H1 (cell line): ENCODE results near the gene SMYD5. TPM values are rescaled to one million over a fixed set of nuclear protein-coding genes. Genes with fewer than 3 reads are reported as not detected.
"Not testable (repeated sequence)": the region's sequence is repeated elsewhere in the genome, so short reads cannot be mapped to it uniquely, and the experiment has no call there.

Experiments used
- CTCF ChIA-PET: fragments of 300-600 bp; sonication (Branson Sonifier 250); formaldehyde crosslinking; loops from one replicate; lab custom pipeline; 2021; ENCODE audit not compliant: partially characterized antibody; lab: Charles Lee
- POLR2A ChIA-PET: fragments of 300-600 bp; sonication (Branson Sonifier 250); formaldehyde crosslinking; loops from one replicate; lab custom pipeline; 2021; ENCODE audit warnings: inconsistent platforms; ENCODE audit not compliant: partially characterized antibody; lab: Charles Lee
- DNase-seq, 2 experiments: peaks; one replicate each; pipeline versions ENCODE4 v3.0.0 to v3.0.0-alpha.2; 2010 to 2022; ENCODE audit warnings: low spot score in 2 of 2, low read depth in 1 of 2, mixed read lengths in 1 of 2
- FAIRE-seq: peaks from 2 replicates; lab custom pipeline; 2011; peaks lifted over from hg19 to GRCh38; lab: Jason Lieb, UNC
- H2AFZ ChIP-seq: 2 replicates; pipeline ENCODE4 v1.8.1; 2012; ENCODE audit warnings: low read length, inconsistent platforms
- H2AK5ac ChIP-seq: 2 replicates; pipeline ENCODE4 v1.6.1; 2013; ENCODE audit warnings: low read depth, low read length
- H2BK120ac ChIP-seq: replicated peaks from 2 replicates; pipeline ENCODE3; 2013; ENCODE audit warnings: low read depth, low read length, inconsistent platforms
- H2BK12ac ChIP-seq: 2 replicates; pipeline ENCODE4 v1.6.1; 2013; ENCODE audit warnings: low read depth, low read length
- H2BK15ac ChIP-seq: 2 replicates; pipeline ENCODE4 v1.6.1; 2013; ENCODE audit warnings: low read length
- H2BK20ac ChIP-seq: 2 replicates; pipeline ENCODE4 v1.6.1; 2013; ENCODE audit warnings: low read length
- H2BK5ac ChIP-seq: 2 replicates; pipeline ENCODE4 v1.6.1; 2013; ENCODE audit warnings: low read depth, low read length
- H3K14ac ChIP-seq: 2 replicates; pipeline ENCODE4 v1.6.1; 2013; ENCODE audit warnings: inconsistent platforms; ENCODE audit not compliant: insufficient read length
- H3K18ac ChIP-seq: 2 replicates; pipeline ENCODE4 v1.6.1; 2013; ENCODE audit warnings: low read length; ENCODE audit errors: extremely low read depth
- H3K23ac ChIP-seq: 2 replicates; pipeline ENCODE4 v1.6.1; 2013; ENCODE audit warnings: inconsistent platforms; ENCODE audit not compliant: insufficient read length
- H3K23me2 ChIP-seq: 2 replicates; pipeline ENCODE4 v1.6.1; 2013; ENCODE audit warnings: low read depth, low read length
- H3K27ac ChIP-seq: 2 replicates; pipeline ENCODE4 v1.6.1; 2011; ENCODE audit warnings: low read depth, low read length, inconsistent platforms
- H3K27me3 ChIP-seq, 4 experiments: replicated peaks in 1 of 4; 1 replicate in 1 of 4; 2 replicates in 3 of 4; pipeline versions ENCODE4 v1.6.1 to v1.8.1; 2011 to 2013; ENCODE audit warnings: low read length in 3 of 4, mild to moderate bottlenecking in 3 of 4, inconsistent platforms in 2 of 4, mixed read lengths in 2 of 4, moderate library complexity in 1 of 4; ENCODE audit not compliant: control insufficient read depth in 3 of 4, insufficient read depth in 3 of 4; ENCODE audit errors: extremely low read depth in 1 of 4
- H3K36me3 ChIP-seq, 4 experiments: 2 replicates each; pipeline versions ENCODE4 v1.6.1 to v1.8.1; 2011 to 2013; ENCODE audit warnings: mild to moderate bottlenecking in 4 of 4, low read length in 3 of 4, moderate library complexity in 2 of 4, control low read depth in 1 of 4, inconsistent platforms in 1 of 4; ENCODE audit not compliant: insufficient read depth in 4 of 4, control insufficient read depth in 2 of 4
- H3K4ac ChIP-seq: replicated peaks from 2 replicates; pipeline ENCODE3; 2013; ENCODE audit warnings: low read length, low read depth, mixed read lengths, inconsistent platforms; ENCODE audit not compliant: insufficient read length
- H3K4me1 ChIP-seq, 4 experiments: replicated peaks in 1 of 4; 1 replicate in 1 of 4; 2 replicates in 3 of 4; pipeline versions ENCODE4 v1.6.1 to v1.8.1; 2011 to 2013; ENCODE audit warnings: low read length in 3 of 4, inconsistent platforms in 2 of 4, mixed read lengths in 1 of 4; ENCODE audit not compliant: insufficient read depth in 4 of 4, control insufficient read depth in 3 of 4
- H3K4me2 ChIP-seq, 2 experiments: 2 replicates each; pipeline versions ENCODE4 v1.6.1 to v1.8.1; 2011 to 2013; ENCODE audit warnings: low read depth in 2 of 2, low read length in 2 of 2, control low read depth in 1 of 2, inconsistent platforms in 1 of 2, mild to moderate bottlenecking in 1 of 2; ENCODE audit not compliant: insufficient read depth in 1 of 2
- H3K4me3 ChIP-seq, 4 experiments: fragments of 200-600, 300-600 bp in 1 of 4; sonication (generic), shearing (Covaris generic), sonication (Bioruptor Twin) in 1 of 4; 2 replicates each; pipeline versions ENCODE4 v1.5.1 to v1.8.1; 2011 to 2016; ENCODE audit warnings: low read length in 4 of 4, low read depth in 3 of 4, control low read depth in 2 of 4, inconsistent platforms in 2 of 4, mild to moderate bottlenecking in 2 of 4, mixed read lengths in 1 of 4, moderate library complexity in 1 of 4; ENCODE audit not compliant: insufficient read depth in 2 of 4; ENCODE audit errors: extremely low read depth in 1 of 4
- H3K56ac ChIP-seq: replicated peaks from 2 replicates; pipeline ENCODE3; 2013; ENCODE audit warnings: low read depth, mild to moderate bottlenecking, mixed read lengths, low read length, inconsistent platforms; ENCODE audit not compliant: insufficient read length
- H3K79me1 ChIP-seq: 2 replicates; pipeline ENCODE4 v1.6.1; 2013; ENCODE audit warnings: low read depth, low read length, control low read depth
- H3K79me2 ChIP-seq, 2 experiments: 2 replicates each; pipeline versions ENCODE4 v1.6.1 to v1.8.1; 2012 to 2013; ENCODE audit warnings: low read length in 2 of 2, mild to moderate bottlenecking in 2 of 2, inconsistent platforms in 1 of 2; ENCODE audit not compliant: insufficient read depth in 2 of 2, control insufficient read depth in 1 of 2
- H3K9ac ChIP-seq, 4 experiments: replicated peaks in 1 of 4; 1 replicate in 1 of 4; 2 replicates in 3 of 4; pipeline versions ENCODE4 v1.6.1 to v1.8.1; 2011 to 2013; ENCODE audit warnings: low read depth in 3 of 4, low read length in 3 of 4, control low read depth in 2 of 4, mild to moderate bottlenecking in 2 of 4, moderate library complexity in 2 of 4, inconsistent platforms in 1 of 4; ENCODE audit errors: extremely low read depth in 1 of 4
- H3K9me3 ChIP-seq, 2 experiments: 2 replicates each; pipeline versions ENCODE4 v1.6.1 to v1.8.1; 2012 to 2013; ENCODE audit warnings: mild to moderate bottlenecking in 2 of 2, moderate library complexity in 2 of 2, control low read depth in 1 of 2, inconsistent platforms in 1 of 2, low read depth in 1 of 2, low read length in 1 of 2, mixed read lengths in 1 of 2; ENCODE audit not compliant: insufficient read depth in 2 of 2
- H4K20me1 ChIP-seq, 2 experiments: replicated peaks in 1 of 2; 2 replicates each; pipeline versions ENCODE3 to v1.8.1; 2011 to 2013; ENCODE audit warnings: inconsistent platforms in 2 of 2, low read length in 2 of 2, mild to moderate bottlenecking in 1 of 2; ENCODE audit not compliant: insufficient read depth in 2 of 2, control insufficient read depth in 1 of 2
- H4K5ac ChIP-seq: 2 replicates; pipeline ENCODE4 v1.6.1; 2013; ENCODE audit warnings: low read length, low read depth, mixed read lengths, inconsistent platforms; ENCODE audit not compliant: insufficient read length
- H4K8ac ChIP-seq: 2 replicates; pipeline ENCODE4 v1.8.0; 2013; ENCODE audit warnings: mild to moderate bottlenecking, moderate library complexity, low read length, inconsistent platforms; ENCODE audit not compliant: insufficient read depth; ENCODE audit errors: extremely low read depth
- H4K91ac ChIP-seq: replicated peaks from 2 replicates; pipeline ENCODE3; 2013; ENCODE audit warnings: low read length, mixed read lengths, inconsistent platforms; ENCODE audit not compliant: insufficient read length
- WGBS, 2 experiments: shearing (Covaris generic) in 1 of 2; methylation state at CpG; one replicate each; pipeline versions ENCODE4 v1.1.6 to v1.1.7; 2013 to 2015; ENCODE audit warnings: low lambda C conversion rate in 2 of 2, mixed read lengths in 2 of 2, inconsistent platforms in 1 of 2, low coverage in 1 of 2, missing lambda C conversion rate in 1 of 2; ENCODE audit not compliant: insufficient replicate concordance in 2 of 2, insufficient coverage in 1 of 2, insufficient read length in 1 of 2; ENCODE audit errors: extremely low coverage in 1 of 2, missing lambda C conversion rate in 1 of 2; 5-methylcytosine and 5-hydroxymethylcytosine counted together
- polyA plus RNA-seq, 7 experiments: library from polyadenylated mRNA; depleted of rRNA in 3 of 7; stranded (reverse) in 5 of 7; unstranded in 2 of 7; fragments of >200 nt in 5 of 7; fragments of 200-250 nt in 2 of 7; gene quantifications; 1 replicate in 5 of 7; 2 replicates in 1 of 7; 4 replicates in 1 of 7; pipeline versions ENCODE4 v1.2.1 to v1.2.3, GENCODE V29; 2011 to 2013; ENCODE audit warnings: missing spikeins in 2 of 7, mixed read lengths in 2 of 7
- total RNA-seq: library from RNA; stranded (reverse); fragmentation: NEBNext Ultra II Directional; extraction: Animal tissue kit (Norgen Biotek cat#: 25700); gene quantifications from 2 replicates; pipeline ENCODE4 v1.2.1, GENCODE V29; 2021

Gene SMYD5
- total and polyA plus RNA-seq, 2 of the 8 experiments (the other 6 are each of a cell fraction or from before 2014, with no cell fraction given) = 35.2 to 56.7 TPM

DNA sequence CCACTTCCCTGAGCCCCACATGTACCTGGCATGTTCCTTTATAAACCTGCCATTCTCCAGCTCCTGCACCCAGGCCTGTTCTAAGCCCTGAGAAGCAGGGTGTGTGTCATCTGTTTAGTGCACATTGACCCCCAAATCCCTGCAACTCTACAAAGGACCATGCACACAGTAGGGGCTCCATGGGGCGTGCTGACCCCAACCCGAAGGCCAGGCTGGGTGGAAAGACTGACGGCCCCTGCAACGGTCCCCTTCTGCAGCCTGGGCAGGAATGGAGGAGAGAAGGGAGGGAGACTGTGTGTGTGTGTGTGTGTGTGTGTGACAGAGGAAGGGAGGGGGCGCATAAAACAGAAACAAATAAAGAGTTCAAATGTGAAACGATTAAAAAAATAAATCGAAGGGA, 43.7 kb upstream of the SMYD5 start:
- H2BK120ac ChIP-seq, H2AFZ ChIP-seq, FAIRE-seq, H2AK5ac ChIP-seq, H3K36me3 ChIP-seq, H2BK20ac ChIP-seq, H3K9ac ChIP-seq, H3K56ac ChIP-seq, H4K8ac ChIP-seq, H2BK12ac ChIP-seq, DNase-seq, H3K4me2 ChIP-seq, H3K14ac ChIP-seq, H3K4ac ChIP-seq, H3K23me2 ChIP-seq, H3K9me3 ChIP-seq, H3K18ac ChIP-seq, H3K79me2 ChIP-seq, H2BK5ac ChIP-seq, H2BK15ac ChIP-seq, H3K4me3 ChIP-seq, H4K20me1 ChIP-seq, H4K91ac ChIP-seq, H3K4me1 ChIP-seq, H3K79me1 ChIP-seq, POLR2A ChIA-PET, H4K5ac ChIP-seq, CTCF ChIA-PET, H3K23ac ChIP-seq, H3K27ac ChIP-seq: not testable (repeated sequence)
- WGBS, 2 experiments = 70% methylated on average over 5 of the region's 7 CpGs; no CpG with 5 or more reads in 1 of the 2 experiments
- peaks cover 10 to 20% (median 18%) of the 10 kb centered on the region in 4 experiments for H3K27me3 ChIP-seq
